Parathyroid adenoma (tissue), 2 donors: ENCODE data around the gene MTUS2.

ENCODE experiments used
- H2AFZ ChIP-seq: fragments of 300-600 bp; sonication (generic); one replicate; pipeline ENCODE4 v1.7.0; 2017; ENCODE audit warnings: antibody characterized with exemption, mild to moderate bottlenecking
- H3K27ac ChIP-seq: fragments of 300-600 bp; sonication (generic); one replicate; pipeline ENCODE4 v1.7.0; 2017
- H3K27me3 ChIP-seq: fragments of 300-600 bp; sonication (generic); one replicate; pipeline ENCODE4 v1.7.0; 2017; ENCODE audit warnings: low read length; ENCODE audit not compliant: control insufficient read depth, insufficient read depth
- H3K36me3 ChIP-seq: fragments of 300-600 bp; sonication (generic); one replicate; pipeline ENCODE4 v1.7.0; 2017; ENCODE audit warnings: low read length; ENCODE audit not compliant: control insufficient read depth, insufficient read depth
- H3K4me1 ChIP-seq: fragments of 300-600 bp; sonication (generic); one replicate; pipeline ENCODE4 v1.7.0; 2017; ENCODE audit warnings: control low read depth
- H3K4me2 ChIP-seq: fragments of 300-600 bp; sonication (generic); one replicate; pipeline ENCODE4 v1.7.0; 2017; ENCODE audit warnings: low read length
- H3K4me3 ChIP-seq: fragments of 300-600 bp; sonication (generic); one replicate; pipeline ENCODE4 v1.7.0; 2017; ENCODE audit warnings: low read depth, low read length
- H3K79me2 ChIP-seq: fragments of 300-600 bp; sonication (generic); one replicate; pipeline ENCODE4 v1.7.0; 2017; ENCODE audit warnings: control low read depth
- H3K9ac ChIP-seq: fragments of 300-600 bp; sonication (generic); one replicate; pipeline ENCODE4 v1.7.0; 2017; ENCODE audit warnings: mild to moderate bottlenecking
- H3K9me3 ChIP-seq: fragments of 300-600 bp; sonication (generic); one replicate; pipeline ENCODE4 v1.7.0; 2017; ENCODE audit warnings: low read length; ENCODE audit not compliant: control insufficient read depth
- TF ChIP-seq, protein P1 (sequence below): fragments of 300-600 bp; sonication (generic); IDR thresholded peaks from one replicate; pipeline ENCODE4 v1.7.0; 2017; ENCODE audit warnings: antibody characterized with exemption, mild to moderate bottlenecking
- donor health status: primary hyperparathyroidism.

The MTUS2 gene

DNA sequence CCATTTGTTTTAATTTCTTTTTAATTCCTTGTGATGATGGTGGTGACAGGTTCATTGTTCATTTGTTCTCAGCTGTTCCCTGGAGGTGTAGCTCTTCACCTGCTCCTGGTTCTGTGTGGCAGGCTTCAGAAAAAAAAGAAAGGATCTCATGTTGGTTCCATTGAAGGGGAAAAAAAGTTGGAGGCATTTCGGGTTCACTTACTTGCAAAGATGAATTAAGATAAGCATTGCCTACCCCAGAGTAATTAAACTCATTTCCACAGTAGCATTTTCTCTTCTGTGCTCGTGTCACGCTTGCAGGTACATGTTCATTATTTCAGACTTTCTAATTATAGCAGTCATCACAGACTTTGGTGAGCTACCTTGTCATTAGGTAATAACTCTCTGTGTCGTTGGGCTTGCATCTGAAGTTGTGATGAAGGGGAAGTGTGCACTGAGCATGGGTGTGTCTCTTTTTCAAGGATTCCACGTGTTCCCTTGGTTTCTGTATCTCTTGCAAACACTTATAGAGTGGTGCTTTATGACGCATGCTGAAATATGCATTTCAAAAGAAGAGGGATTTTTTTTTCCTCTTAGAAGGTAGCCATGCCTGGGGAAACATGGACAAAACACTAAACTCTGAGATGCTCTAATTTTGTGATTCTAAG lies 69.1 kb downstream of the MTUS2 start:
- Histone ChIP-seq H3K4me1 (no peaks in the 10 kb centered on the region), H3K27me3 (no peaks in the 10 kb centered on the region), H3K4me2 (no peak overlapping the region), H3K9me3 (no peaks in the 10 kb centered on the region), H3K4me3 (no peak overlapping the region), H3K79me2 (no peaks in the 10 kb centered on the region), H3K9ac (no peak overlapping the region), H2AFZ (no peak overlapping the region), H3K27ac (no peak overlapping the region), H3K36me3 (no peaks in the 10 kb centered on the region)
- TF ChIP-seq, protein P1, sequence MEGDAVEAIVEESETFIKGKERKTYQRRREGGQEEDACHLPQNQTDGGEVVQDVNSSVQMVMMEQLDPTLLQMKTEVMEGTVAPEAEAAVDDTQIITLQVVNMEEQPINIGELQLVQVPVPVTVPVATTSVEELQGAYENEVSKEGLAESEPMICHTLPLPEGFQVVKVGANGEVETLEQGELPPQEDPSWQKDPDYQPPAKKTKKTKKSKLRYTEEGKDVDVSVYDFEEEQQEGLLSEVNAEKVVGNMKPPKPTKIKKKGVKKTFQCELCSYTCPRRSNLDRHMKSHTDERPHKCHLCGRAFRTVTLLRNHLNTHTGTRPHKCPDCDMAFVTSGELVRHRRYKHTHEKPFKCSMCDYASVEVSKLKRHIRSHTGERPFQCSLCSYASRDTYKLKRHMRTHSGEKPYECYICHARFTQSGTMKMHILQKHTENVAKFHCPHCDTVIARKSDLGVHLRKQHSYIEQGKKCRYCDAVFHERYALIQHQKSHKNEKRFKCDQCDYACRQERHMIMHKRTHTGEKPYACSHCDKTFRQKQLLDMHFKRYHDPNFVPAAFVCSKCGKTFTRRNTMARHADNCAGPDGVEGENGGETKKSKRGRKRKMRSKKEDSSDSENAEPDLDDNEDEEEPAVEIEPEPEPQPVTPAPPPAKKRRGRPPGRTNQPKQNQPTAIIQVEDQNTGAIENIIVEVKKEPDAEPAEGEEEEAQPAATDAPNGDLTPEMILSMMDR: no peak

DNA sequence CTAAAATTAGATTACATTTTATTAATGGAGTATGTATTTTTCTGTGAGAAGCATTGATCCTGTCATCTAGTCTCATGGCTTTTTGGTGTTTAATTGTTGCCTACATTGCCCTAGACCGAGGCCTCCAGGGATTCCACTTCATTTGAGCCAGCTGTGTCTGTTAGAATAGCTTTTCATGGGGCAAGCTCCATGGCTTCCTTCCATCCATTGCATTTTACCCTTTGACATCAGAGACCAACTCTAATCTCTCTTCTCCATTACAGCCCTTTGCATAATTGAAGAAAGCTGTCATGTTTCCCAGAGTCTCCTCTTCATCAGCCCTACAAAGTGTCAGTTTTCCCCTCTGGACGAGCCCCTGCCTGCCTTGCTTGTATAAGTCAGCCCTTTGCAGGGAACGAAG lies 70.6 kb downstream of the MTUS2 start:
- Histone ChIP-seq H3K4me2 (no peak overlapping the region), H2AFZ (no peak overlapping the region), H3K4me3 (no peak overlapping the region), H3K27me3 (no peaks in the 10 kb centered on the region), H3K4me1 (no peaks in the 10 kb centered on the region), H3K9me3 (no peaks in the 10 kb centered on the region), H3K9ac (no peak overlapping the region), H3K79me2 (no peaks in the 10 kb centered on the region), H3K27ac (no peak overlapping the region), H3K36me3 (no peaks in the 10 kb centered on the region)
- TF ChIP-seq, protein P1: no peak

DNA sequence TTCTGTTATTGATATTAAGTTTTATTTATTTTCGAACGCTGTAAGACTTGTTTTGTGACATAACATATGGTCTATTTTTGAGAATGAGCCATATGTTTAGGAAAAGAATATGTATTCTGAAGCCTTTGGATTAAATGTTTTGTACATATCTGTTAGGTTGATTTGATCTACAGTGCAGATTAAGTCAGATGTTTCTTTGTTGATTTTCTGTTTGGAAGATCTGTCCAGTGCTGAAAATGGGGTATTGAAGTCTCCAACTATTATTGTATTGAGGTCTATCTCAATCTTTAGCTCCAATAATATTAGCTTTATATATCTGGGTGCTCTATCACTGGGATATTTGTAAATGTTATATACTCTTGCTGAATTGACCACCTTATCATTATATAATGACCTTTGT lies 97.9 kb downstream of the MTUS2 start:
- Histone ChIP-seq H2AFZ (no peak overlapping the region), H3K36me3 (no peaks in the 10 kb centered on the region), H3K79me2 (no peaks in the 10 kb centered on the region), H3K9ac (no peak overlapping the region), H3K4me1 (no peaks in the 10 kb centered on the region), H3K27me3 (no peaks in the 10 kb centered on the region), H3K27ac (no peak overlapping the region), H3K9me3 (peaks cover 6% of the 10 kb centered on the region), H3K4me2 (no peak overlapping the region), H3K4me3 (no peak overlapping the region)
- TF ChIP-seq, protein P1: no peak

DNA sequence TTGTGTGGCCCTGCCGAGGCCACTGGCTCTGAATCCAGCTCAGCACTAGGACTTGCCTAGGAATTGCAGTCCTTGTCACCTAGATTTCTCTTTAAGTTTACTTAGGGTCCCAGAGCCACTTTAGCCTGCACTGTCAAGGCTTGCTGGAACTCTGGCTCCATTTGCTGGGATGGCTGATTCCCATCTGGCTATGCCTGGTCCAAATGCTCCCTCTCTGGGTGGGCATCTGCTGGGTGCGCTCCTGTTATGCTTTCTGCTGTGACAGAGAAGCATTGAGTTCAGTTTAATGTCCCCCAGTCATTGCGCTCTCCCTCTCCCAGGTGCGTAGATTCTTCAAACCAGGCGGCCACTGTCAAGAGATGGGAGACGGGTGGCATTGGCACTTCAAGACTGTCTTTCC lies 102.2 kb downstream of the MTUS2 start:
- Histone ChIP-seq H3K4me2 (no peak overlapping the region), H3K4me1 (no peaks in the 10 kb centered on the region), H3K4me3 (no peak overlapping the region), H3K27me3 (no peaks in the 10 kb centered on the region), H3K27ac (no peak overlapping the region), H3K79me2 (no peaks in the 10 kb centered on the region), H2AFZ (no peak overlapping the region), H3K9me3 (no peaks in the 10 kb centered on the region), H3K36me3 (no peaks in the 10 kb centered on the region), H3K9ac (no peak overlapping the region)
- TF ChIP-seq, protein P1: no peak

GRCh38 chr13:28935104-28935503 lies 115.0 kb downstream of the MTUS2 start:
- Histone ChIP-seq H3K79me2 (no peaks in the 10 kb centered on the region), H3K27me3 (no peaks in the 10 kb centered on the region), H3K4me3 (no peak overlapping the region), H3K4me2 (no peak overlapping the region), H3K4me1 (no peaks in the 10 kb centered on the region), H3K36me3 (no peaks in the 10 kb centered on the region), H3K9ac (no peak overlapping the region), H2AFZ (no peak overlapping the region), H3K27ac (no peak overlapping the region), H3K9me3 (no peaks in the 10 kb centered on the region)
- TF ChIP-seq, protein P1: no peak
